GM15510 (cell line): ENCODE measurements around the gene MVB12B.

Source experiments
- POLR2A ChIP-seq: IDR thresholded peaks from 3 replicates; pipeline ENCODE4 v1.6.1; 2011; ENCODE audit warnings: borderline replicate concordance; ENCODE audit not compliant: insufficient read length; ENCODE audit errors: extremely low read depth

Gene MVB12B

DNA sequence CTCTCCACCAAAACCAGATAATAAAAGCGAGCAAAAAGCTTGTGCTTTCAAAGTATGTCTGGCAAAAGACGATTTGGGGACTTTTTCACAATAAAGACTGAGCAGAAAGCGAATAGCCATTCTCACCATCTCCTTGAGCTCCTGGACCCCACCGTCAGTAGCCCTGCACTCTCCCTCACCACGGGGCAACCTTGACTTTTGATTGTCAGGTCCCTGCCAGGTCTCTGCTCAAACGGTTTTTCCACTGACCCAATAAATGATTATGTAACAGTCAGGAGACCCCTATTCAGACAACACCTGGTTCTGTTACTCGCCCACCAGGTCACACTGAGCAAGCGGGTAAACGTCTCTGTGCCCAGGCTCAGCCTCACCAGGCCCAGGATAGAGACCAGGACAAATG is 131.3 kb downstream of the MVB12B start:
- TF ChIP-seq POLR2A: no peak

DNA sequence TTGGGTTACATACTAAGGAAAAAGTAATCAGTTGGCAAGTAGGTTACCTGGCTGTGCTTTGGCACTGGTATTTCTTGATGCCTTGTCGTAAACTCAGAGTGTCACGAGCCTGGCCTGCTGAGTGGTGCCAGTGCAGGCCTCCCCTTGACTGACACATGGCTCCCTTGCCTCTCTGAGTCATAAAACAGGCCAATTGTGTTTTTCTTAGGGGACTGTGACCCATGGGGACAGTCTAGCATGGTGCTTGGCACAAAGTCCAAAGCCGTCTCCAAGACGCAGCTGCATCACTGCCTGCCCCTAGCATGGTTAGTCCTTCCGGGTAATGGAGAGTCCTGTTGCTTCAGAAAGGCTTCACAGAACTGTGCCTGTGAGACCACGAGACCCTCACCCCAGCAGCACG is 132.5 kb downstream of the MVB12B start:
- no peak for TF ChIP-seq POLR2A

DNA sequence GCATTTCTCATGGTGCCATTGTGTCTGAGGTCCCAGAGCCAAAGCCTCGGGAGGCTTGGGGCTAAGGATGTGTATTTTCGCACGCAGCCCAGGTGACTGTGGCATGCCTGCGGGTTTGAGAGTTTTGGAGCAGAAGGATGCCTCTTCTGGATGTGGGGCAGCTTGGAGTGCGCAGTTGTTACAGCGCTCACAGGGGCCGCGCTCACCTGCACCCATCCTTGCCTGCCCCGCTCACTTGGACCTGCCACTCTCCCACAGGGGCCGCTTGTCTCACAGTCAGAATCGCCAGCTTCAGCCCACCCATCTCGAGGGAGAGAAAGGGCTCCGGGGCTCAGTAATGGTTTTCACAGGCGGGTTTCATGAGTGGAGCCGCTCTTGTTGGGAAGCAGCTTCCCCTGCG is 132.9 kb downstream of the MVB12B start:
- no peak for TF ChIP-seq POLR2A

- TF ChIP-seq POLR2A: no peak
Measured at GRCh38 chr9:126459965-126460843, 133.6 kb downstream of the MVB12B start.

GRCh38 chr9:126461029-126461428 is 134.4 kb downstream of the MVB12B start:
- no peak for TF ChIP-seq POLR2A

- TF ChIP-seq POLR2A: no peak
Measured at GRCh38 chr9:126461608-126462007, 135.0 kb downstream of the MVB12B start.

DNA sequence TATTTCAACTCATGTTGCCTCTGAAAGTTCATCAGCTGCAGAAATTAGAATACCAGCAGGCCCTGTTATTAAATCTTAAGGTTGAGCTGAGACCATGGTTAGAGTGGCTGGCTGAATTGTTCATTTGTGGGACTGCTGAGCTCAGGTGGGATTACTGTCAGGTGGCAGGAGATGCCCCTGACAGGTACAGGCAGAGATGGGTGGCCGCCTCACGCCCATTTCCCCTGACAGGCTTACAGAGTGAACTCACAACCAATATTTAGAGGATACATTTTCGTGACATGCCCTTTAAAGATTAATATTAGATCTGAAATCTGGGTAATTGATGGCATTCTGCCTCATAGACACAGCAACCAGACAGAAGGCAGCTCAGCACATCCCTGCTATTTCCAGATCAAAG is 136.0 kb downstream of the MVB12B start:
- no peak for TF ChIP-seq POLR2A

GRCh38 chr9:126463426-126463825 is 136.8 kb downstream of the MVB12B start:
- TF ChIP-seq POLR2A: no peak

- no peak for TF ChIP-seq POLR2A
Measured at GRCh38 chr9:126464694-126465441, 138.2 kb downstream of the MVB12B start.

DNA sequence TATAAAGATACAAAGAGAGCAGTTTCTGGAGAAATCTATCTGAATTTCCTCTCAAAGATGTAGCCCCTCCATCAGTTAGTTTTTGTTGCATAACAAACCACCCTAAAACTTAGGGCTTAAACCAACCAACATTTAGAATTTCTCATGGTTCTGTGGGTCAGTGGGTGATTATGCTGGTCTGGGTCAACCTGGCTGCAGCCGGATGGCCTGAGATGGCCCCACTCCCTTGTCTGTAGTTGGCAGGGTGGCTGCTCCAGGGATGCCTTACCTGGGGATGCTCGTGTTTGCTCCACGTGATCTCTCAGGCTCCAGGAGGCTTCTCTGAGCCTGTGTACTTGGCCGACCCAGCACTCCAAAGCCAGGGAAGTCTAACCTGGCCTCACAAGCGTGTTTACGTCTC is 139.3 kb downstream of the MVB12B start:
- TF ChIP-seq POLR2A: no peak

- no peak for TF ChIP-seq POLR2A
Measured at GRCh38 chr9:126468141-126468825, 141.7 kb downstream of the MVB12B start.

DNA sequence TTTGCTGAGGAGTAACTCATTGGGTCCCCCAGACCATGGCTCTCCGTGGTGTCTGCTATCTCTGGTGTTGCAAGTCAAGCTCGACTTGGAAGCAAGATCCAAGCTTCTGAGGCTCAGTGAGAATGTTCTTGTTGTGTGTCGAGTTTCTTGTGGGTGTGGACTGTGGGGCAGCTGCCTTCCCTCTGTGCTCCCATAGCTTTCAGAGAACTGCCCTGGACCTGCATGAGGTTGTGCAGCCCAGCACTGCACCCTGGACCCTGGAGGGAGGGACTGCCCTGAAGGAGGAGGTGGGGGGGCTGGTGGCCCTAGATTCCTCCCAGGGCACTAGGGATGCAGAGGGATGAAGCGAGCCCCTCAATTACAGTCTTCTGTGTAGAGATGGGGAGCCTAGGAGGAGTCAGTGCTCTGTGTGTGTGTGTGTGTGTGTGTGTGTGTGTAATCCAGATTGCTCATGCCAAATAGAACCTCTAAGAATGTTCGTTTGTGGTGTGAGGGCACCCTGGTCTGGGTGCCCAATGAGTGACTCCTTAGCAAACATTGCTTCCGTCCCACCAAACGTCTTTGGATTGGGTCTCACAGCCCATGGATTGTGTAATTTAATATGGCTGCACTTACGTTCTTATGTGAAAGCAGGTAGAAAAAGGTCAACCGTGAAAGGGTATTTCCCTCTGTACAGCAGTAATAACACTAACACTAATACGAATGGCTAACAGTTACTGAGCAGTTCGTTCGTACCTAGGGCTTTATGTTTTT is 143.8 kb downstream of the MVB12B start:
- TF ChIP-seq POLR2A: no peak

GRCh38 chr9:126471084-126471624 is 144.5 kb downstream of the MVB12B start:
- no peak for TF ChIP-seq POLR2A

DNA sequence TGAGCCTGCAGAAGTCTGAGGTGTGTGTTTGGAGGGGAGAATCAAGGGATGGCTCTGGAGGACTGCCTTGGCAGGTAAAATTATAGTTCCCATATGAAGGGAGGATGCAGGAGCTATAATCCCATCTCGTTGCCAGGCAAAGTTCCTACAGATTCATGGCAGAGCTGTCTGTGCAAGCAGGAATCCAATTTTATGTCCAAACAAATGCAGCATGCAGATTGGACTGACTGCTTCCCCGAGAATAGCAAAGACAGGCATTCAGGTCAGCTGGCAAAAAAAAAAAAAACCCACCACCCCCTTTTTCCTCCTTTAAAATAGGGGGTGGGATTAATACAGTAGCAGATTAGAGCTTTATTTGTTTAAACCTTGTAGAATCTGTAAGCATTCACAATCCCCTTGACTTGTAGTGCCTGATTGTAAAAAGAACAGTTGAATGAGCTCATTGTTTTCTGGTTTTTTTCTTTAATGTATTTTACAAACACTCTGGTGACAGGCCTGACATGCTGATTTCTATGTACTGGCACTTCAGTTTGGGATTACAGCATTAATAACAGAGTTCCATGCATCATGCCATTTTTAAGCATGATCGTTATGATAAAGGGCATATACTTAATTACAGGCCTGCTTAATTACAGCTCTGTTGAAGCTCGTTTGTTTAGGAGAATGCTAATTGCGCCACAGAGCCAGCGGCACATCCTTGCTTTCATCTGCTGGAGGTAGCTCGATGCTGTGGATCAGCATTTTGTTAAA is 145.7 kb downstream of the MVB12B start:
- TF ChIP-seq POLR2A: no peak

DNA sequence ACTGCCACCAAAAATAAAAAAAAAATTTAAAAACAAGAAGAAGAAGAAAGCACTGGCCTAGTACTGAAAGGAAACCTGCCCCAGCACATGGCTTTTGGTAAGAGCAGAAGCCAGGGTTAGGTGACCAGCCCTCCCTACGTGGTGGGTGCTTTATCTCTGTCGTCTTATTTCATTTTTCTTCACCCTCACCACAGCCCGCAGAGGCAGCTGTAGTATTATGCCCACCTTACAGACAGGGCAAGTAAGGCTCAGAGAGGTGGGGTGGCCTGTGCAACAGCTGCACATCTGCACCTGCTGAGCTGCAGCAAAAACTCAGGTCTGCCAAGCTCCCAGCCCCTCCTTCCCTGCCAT is 146.3 kb downstream of the MVB12B start:
- TF ChIP-seq POLR2A: no peak
